Kasumi-1 (cell line): ENCODE measurements around the gene LRRC3C.

Experiments used
- DNase-seq, 2 experiments: peaks; one replicate each; lab custom pipeline; 2025; lab: John Stamatoyannopoulos, UW

LRRC3C gene

DNA sequence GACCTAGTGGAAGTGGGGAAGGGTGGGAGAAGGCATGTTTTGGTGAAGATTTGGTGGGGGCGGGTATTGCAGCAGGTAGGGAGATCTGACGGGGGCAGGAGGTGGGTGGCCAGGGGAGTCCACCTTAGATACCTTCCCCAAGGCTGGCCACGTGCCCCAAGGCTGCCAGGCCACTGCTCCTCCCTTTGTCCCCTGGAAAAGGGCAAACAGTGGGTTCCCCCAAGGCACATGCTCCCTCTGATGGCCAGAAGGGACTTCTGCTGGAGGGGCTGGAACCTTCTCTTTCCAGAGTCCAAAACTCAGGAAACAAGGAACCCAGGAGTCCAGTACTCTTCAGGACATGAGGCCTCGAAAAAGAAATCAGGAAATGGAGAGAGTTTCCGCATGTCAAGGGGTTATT lies 46.9 kb downstream of the LRRC3C start:
- no peak for DNase-seq

- no peak for DNase-seq
Observed at GRCh38 chr17:39975801-39976200, 48.3 kb downstream of the LRRC3C start.

DNA sequence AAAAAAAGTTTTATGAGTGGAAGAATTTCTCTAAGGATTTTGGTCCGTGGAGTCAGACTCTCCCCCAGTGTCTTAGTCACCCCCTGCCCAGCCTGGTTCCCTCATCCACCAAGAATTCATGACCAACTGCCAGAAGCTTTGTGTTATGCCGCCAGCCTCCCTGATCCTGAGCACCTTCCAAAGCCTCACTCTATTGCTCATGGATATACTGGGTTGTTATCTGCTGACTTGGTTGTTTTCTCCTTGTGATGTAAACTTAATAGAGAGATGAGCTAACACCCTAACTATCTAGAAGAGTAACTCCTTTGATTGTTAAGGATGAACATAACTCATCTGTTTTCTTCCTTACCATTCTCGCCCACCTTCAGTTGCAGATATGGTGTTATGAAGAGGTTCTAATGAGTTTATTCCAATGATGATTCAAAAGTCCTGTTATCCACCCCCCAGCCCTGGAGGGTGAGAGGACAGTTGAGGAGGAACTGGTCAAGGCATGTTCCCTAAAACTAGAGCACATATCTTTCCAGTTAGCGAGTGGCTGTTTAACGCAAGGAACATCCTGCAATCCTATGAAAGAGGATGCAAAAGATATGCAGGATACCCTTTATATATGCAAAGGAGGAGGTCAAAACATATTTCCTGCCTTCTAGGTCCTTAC lies 51.6 kb downstream of the LRRC3C start:
- DNase-seq: no peak

DNA sequence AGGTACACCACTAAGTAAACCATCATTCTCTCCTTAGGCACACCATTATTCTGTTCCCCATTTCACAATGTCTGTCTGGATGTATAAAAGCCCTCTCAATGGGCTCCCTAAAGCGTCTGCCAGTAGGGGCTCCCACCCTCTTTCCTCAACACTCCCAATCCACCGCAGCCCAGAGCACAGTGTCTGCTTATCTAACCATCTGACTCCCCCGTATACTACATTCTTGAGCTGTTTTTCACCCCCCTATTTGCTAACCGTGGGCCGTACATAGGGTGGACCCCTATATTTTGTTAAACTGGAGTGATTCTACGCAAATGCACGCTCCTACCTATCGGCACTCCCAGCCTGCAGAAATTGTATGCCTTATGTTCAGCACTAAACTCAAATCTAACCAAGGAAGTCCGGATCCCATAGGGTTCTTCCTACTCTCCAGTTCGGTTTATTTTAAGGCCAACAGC lies 52.4 kb downstream of the LRRC3C start:
- DNase-seq: peak; percentile 88 to 91

GRCh38 chr17:39980351-39981206 lies 53.0 kb downstream of the LRRC3C start, which contains the start of gene PSMD3:
Gene PSMD3, plus strand, starts transcription at chr17:39980807. Its CDS starts 164 bp downstream, at chr17:39980971.
- DNase-seq: peak; percentile 99

- no peak for DNase-seq
Observed at GRCh38 chr17:39981207-39981741, 53.7 kb downstream of the LRRC3C start.

DNA sequence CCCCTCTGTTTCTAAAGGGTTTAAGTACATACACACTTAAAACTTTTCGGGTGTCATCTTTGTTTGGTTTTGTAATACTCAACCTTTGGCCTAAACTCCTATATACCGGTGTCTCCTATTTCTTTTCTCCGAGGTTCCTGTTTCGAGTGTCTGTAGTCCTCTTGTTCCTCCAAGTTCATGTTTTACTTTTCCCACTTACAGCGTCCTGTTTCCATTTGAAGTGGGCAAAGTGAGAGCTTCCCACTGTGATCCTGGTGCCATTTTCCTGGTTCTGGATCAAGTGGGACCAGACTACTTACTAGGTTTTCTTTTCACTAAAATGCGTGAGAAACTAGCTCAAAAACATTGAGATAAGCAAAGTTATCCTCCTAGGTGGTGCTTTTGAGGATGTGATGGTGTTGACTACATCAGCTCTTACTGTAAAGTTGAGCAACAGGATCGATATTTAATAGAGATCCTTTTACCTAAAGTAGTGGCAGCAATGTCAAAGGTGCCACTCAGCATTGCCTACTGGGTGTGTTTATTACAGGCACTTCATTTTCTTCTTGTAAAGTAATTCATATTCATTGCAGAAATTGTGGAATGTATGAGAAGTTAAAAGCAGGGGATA lies 54.3 kb downstream of the LRRC3C start:
- peak; percentile 45 to 56 for DNase-seq

DNA sequence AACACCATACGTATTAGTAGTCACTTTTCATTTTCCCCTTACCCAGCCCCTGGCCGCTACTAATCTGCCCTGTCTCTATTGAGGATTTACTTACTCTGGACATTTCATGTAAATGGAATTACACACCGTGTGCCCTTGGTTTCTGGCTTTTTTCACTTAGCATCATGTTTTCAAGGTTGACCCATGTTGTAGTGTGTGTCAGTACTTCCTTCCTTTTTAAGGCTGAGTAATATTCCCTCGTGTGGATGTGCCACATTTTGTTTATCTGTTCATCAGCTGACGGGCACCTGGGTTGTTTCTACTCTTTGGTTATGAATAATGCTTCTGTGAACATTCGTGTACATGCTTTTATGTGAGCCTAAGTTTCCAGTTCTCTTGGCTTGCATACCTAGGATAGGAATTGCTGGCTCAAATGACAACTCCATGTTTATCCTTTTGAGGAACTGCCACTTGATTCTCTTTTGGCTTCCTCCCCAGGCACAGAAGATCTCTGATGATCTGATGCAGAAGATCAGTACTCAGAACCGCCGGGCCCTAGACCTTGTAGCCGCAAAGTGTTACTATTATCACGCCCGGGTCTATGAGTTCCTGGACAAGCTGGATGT lies 60.8 kb downstream of the LRRC3C start:
- no peak for DNase-seq

DNA sequence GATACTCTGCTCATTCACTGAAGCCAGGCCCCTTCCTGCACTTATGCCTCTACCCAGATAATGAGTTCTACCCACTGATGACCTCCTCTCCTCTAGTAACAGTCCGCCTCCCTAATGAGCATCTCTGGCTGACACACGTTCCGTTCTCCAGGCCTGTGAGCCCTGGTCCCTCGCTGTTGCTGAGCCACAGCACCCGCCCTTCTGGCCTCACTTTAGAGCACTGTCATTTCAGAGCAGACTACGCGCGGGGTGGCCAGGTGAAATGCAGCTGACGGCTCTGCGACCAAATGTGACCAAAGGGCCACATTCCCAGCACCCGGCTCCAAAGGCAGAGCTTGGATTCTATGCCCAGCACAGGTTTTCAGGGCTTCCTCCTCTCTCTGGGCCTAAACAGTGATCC lies 66.9 kb downstream of the LRRC3C start:
- no peak for DNase-seq
